Uterus (tissue), 2 donors: ENCODE measurements around the gene CR1L.
"Not testable (repeated sequence)": the region's sequence is repeated elsewhere in the genome, so short reads cannot be mapped to it uniquely, and the experiment has no call there.

Source experiments
- POLR2A ChIP-seq, 2 donors: fragments of 450-650 bp; IDR thresholded peaks; one replicate each; pipeline ENCODE4 v1.6.1; 2016; ENCODE audit warnings: antibody characterized with exemption in 2 of 2, mild to moderate bottlenecking in 1 of 2, moderate library complexity in 1 of 2
- TF ChIP-seq, protein P1 (sequence below), 4 experiments: fragments of 200-600 bp in 2 of 4; fragments of 450-650 bp in 2 of 4; sonication (generic) in 2 of 4; IDR thresholded peaks; one replicate each; pipeline ENCODE4 v1.5.1; 2016 to 2019; ENCODE audit warnings: antibody characterized with exemption in 4 of 4, mild to moderate bottlenecking in 2 of 4, moderate library complexity in 1 of 4

DNA sequence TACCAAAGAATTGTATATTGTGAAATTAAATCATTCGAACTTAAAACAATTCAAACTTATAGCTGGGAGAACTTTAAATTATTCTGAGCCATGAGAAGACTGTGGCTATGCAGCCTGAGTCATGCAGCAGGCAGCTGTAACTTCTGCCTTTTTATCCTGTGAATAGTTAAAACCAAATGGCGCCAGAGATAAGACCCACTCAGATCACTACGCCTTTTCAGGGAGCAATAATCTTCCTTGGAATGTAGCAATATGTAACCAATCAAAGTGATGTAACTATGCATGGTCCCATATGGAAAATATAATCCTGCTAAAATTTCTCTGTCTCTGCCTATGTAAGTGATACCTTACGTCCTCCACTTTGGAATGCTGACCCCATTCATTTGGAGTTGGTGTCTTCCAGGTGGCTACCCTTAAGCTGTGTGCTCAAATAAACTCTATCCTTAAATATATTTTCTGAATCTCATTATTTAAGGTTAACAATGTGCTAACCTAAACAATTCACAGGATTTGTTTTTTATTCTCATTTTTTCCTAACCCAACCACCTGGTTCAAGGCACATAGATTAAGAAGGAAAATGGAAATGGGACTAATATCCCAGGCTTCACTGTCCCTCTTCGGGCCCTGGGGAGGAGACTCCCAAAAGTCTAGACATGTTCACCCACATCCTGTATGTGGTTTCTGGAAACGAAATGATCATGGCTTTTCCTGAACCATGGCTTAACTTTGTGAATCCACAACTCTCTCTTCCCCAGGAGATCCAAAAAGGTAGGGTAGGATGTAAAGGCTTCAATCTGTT, 35.9 kb downstream of the CR1L start:
- TF ChIP-seq, protein P1, sequence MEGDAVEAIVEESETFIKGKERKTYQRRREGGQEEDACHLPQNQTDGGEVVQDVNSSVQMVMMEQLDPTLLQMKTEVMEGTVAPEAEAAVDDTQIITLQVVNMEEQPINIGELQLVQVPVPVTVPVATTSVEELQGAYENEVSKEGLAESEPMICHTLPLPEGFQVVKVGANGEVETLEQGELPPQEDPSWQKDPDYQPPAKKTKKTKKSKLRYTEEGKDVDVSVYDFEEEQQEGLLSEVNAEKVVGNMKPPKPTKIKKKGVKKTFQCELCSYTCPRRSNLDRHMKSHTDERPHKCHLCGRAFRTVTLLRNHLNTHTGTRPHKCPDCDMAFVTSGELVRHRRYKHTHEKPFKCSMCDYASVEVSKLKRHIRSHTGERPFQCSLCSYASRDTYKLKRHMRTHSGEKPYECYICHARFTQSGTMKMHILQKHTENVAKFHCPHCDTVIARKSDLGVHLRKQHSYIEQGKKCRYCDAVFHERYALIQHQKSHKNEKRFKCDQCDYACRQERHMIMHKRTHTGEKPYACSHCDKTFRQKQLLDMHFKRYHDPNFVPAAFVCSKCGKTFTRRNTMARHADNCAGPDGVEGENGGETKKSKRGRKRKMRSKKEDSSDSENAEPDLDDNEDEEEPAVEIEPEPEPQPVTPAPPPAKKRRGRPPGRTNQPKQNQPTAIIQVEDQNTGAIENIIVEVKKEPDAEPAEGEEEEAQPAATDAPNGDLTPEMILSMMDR (IDR thresholded peaks at IDR 0.05): not testable (repeated sequence)
- TF ChIP-seq POLR2A (IDR thresholded peaks at IDR 0.05): not testable (repeated sequence)
